Osteoblast (primary cell): ENCODE results near the gene HDAC1. TPM values are rescaled to one million over a fixed set of nuclear protein-coding genes. Genes with fewer than 3 reads are reported as not detected.
"Not testable (repeated sequence)": the region's sequence is repeated elsewhere in the genome, so short reads cannot be mapped to it uniquely, and the experiment has no call there.

Experiments
- DNase-seq: peaks from one replicate; pipeline ENCODE4 v3.0.0; 2011; ENCODE audit warnings: low spot score, mixed read lengths; ENCODE audit not compliant: insufficient read length; ENCODE audit errors: missing footprints
- H2AFZ ChIP-seq: 2 replicates; pipeline ENCODE4 v1.6.0; 2011; ENCODE audit warnings: mild to moderate bottlenecking, low read length
- H3K27ac ChIP-seq: 2 replicates; pipeline ENCODE4 v1.5.1; 2011; ENCODE audit warnings: mild to moderate bottlenecking, low read depth, low read length, moderate library complexity
- H3K27me3 ChIP-seq: 2 replicates; pipeline ENCODE4 v1.6.0; 2012; ENCODE audit warnings: mild to moderate bottlenecking, control low read depth, inconsistent platforms, low read length, moderate library complexity; ENCODE audit not compliant: insufficient read depth
- H3K36me3 ChIP-seq: 2 replicates; pipeline ENCODE4 v1.5.1; 2011; ENCODE audit warnings: mild to moderate bottlenecking, low read length, control low read depth, moderate library complexity; ENCODE audit not compliant: insufficient read depth
- H3K4me1 ChIP-seq: 2 replicates; pipeline ENCODE4 v1.5.1; 2011; ENCODE audit warnings: mild to moderate bottlenecking, low read length, control low read depth, moderate library complexity; ENCODE audit not compliant: insufficient read depth
- H3K4me2 ChIP-seq: 2 replicates; pipeline ENCODE4 v1.6.0; 2011; ENCODE audit warnings: mild to moderate bottlenecking, low read length; ENCODE audit not compliant: insufficient read depth
- H3K4me3 ChIP-seq: fragments of 200-600 bp; sonication (generic); 3 replicates; pipeline ENCODE4 v1.5.1; 2012; ENCODE audit warnings: mild to moderate bottlenecking, low read length, inconsistent platforms; ENCODE audit not compliant: insufficient read depth
- H3K79me2 ChIP-seq: 2 replicates; pipeline ENCODE4 v1.6.0; 2012; ENCODE audit warnings: mild to moderate bottlenecking, low read length, control low read depth, inconsistent platforms; ENCODE audit not compliant: insufficient read depth
- H3K9me3 ChIP-seq: 2 replicates; pipeline ENCODE4 v1.5.1; 2011; ENCODE audit warnings: low read depth, low read length, control low read depth
- H4K20me1 ChIP-seq: 2 replicates; pipeline ENCODE4 v1.6.0; 2012; ENCODE audit warnings: mild to moderate bottlenecking, low read length, control low read depth; ENCODE audit not compliant: insufficient read depth
- total RNA-seq: library from RNA; depleted of rRNA; stranded (reverse); fragments of >200 nt; gene quantifications from 2 replicates; pipeline ENCODE4 v1.2.3, GENCODE V29; 2012
- TF ChIP-seq, protein P1 (sequence below): IDR thresholded peaks from 2 replicates; pipeline ENCODE4 v1.5.1; 2011; ENCODE audit warnings: mild to moderate bottlenecking, low read depth, low read length, moderate library complexity; ENCODE audit errors: extremely low read depth

The HDAC1 gene
- total RNA-seq, 1 donor: 44.5 TPM

DNA sequence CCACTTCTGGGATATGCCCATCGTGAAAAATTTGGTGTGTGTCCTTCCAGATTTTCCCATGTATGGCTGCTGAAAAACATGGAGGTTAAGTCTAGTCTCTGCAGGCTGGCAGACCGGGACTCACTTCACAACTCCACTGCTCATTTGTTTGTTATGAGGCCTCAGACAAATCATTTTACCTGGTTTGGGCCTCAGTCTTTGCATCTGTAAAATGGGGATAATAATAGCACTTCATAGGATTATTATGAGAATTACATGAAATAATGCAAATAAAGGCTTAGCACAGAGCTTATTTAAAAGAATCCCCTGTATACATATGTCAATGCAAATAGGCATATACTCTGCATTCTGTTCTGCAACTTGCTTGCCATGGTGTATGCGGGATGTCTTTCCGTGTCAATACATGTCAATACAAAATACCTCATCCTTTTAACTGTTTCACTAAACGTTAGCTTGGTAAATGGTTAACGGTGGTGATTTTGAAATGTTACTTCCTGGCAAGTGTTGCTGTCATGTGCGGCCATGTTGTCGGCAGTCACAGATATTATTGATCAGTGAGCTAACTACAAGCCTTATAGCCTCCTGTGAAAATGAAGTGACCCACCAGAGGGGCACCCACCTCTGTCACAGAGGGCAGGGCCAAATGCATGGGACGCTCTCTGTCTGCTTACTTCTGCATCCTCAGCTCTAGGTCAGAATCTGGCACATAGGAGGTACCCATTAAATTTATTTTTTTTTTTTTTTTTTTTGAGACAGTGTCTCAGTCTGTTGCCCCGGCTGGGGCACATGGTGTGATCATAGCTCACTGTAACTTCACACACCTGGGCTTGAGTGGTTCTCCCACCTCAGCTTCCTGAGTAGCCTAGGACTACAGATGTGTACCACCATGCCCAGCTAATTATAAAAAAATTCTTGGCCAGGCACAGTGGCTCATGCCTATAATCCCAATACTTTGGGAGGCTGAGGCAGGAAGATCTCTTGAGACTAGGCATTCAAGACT is 36.5 kb upstream of the HDAC1 start:
- no peak for DNase-seq
- Histone ChIP-seq H3K4me1 (no peaks in the 10 kb centered on the region), H3K9me3 (no peaks in the 10 kb centered on the region), H3K27me3 (peaks cover 8% of the 10 kb centered on the region), H3K27ac (no peak overlapping the region), H3K36me3 (no peaks in the 10 kb centered on the region), H2AFZ (no peak overlapping the region), H4K20me1 (no peaks in the 10 kb centered on the region), H3K4me2 (no peak overlapping the region), H3K4me3 (no peak overlapping the region), H3K79me2 (no peaks in the 10 kb centered on the region)
- TF ChIP-seq, protein P1, sequence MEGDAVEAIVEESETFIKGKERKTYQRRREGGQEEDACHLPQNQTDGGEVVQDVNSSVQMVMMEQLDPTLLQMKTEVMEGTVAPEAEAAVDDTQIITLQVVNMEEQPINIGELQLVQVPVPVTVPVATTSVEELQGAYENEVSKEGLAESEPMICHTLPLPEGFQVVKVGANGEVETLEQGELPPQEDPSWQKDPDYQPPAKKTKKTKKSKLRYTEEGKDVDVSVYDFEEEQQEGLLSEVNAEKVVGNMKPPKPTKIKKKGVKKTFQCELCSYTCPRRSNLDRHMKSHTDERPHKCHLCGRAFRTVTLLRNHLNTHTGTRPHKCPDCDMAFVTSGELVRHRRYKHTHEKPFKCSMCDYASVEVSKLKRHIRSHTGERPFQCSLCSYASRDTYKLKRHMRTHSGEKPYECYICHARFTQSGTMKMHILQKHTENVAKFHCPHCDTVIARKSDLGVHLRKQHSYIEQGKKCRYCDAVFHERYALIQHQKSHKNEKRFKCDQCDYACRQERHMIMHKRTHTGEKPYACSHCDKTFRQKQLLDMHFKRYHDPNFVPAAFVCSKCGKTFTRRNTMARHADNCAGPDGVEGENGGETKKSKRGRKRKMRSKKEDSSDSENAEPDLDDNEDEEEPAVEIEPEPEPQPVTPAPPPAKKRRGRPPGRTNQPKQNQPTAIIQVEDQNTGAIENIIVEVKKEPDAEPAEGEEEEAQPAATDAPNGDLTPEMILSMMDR: no peak

DNA sequence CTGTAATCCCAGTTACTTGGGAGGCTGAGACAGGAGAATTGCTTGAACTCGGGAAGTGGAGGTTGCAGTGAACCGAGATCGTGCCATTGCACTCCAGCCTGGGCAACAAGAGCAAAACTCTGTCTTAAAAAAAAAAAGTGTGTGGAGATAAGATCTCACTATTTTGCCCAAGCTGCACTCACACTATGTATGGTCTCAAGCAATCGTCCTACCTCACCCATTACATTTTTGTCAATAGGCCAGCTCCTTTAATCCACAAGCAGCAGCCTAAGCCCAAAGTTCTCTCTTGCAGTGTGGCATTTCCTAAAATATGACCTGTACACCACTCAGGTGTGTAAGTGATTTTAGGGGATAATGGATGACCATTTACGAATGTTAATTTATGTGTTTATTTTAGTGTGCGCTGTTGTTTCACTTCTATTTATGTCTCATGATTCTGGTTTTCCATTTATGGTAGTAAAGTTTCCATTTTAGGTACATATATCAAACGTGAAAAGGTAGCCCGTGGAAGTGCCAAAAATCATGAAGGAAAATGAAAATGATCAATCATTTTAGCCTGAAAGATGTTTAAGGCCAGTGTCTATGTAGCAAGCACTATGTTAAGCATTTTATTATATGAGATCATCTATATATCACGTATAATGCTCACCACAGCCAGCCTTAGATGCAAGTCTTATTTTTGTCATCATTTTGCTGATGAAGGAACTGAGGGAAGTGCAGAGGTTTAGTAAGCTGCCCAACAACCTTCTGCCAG is 35.2 kb upstream of the HDAC1 start:
- Histone ChIP-seq H3K36me3 (no peaks in the 10 kb centered on the region), H3K27ac (no peak overlapping the region), H3K4me1 (no peaks in the 10 kb centered on the region), H3K9me3 (no peaks in the 10 kb centered on the region), H3K79me2 (no peaks in the 10 kb centered on the region), H2AFZ (no peak overlapping the region), H3K27me3 (peaks cover 8% of the 10 kb centered on the region), H3K4me2 (no peak overlapping the region), H3K4me3 (no peak overlapping the region), H4K20me1 (no peaks in the 10 kb centered on the region)
- TF ChIP-seq, protein P1: no peak
- DNase-seq: no peak

DNA sequence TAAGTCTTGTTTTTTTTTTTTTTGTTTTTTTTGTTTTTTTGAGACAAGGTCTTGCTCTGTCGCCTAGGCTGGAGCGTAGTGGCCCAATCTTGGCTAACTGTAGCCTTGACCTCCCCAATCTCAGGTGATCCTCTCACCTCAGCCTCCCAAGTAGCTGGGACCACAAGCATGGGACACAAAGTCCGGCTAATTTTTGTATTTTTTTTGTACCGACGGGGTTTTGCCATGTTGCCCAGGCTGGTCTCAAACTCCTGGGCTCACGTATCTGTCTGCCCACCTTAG is 34.7 kb upstream of the HDAC1 start:
- Histone ChIP-seq H4K20me1 (no peaks in the 10 kb centered on the region), H3K4me2 (no peak overlapping the region), H3K4me1 (no peaks in the 10 kb centered on the region), H3K36me3 (no peaks in the 10 kb centered on the region), H2AFZ (no peak overlapping the region), H3K4me3 (no peak overlapping the region), H3K27me3 (peaks cover 8% of the 10 kb centered on the region), H3K27ac (no peak overlapping the region), H3K79me2 (no peaks in the 10 kb centered on the region), H3K9me3 (no peaks in the 10 kb centered on the region)
- TF ChIP-seq, protein P1: no peak
- DNase-seq: no peak

DNA sequence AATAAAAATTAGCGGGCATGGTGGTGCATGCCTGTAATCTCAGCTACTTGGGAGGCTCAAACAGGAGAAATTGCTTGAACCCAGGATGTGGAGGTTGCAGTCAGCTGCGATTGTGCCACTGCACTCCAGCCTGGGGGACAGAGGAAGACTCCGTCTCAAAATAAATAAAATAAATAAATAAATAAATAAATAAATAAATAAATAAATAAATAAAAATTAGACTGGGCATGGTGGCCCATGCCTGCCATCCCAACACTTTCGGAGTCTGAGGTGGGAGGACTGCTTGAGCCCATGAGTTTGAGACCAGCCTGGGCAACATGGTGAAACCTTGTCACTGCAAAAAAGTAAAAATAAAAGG is 28.7 kb upstream of the HDAC1 start:
- H3K79me2 ChIP-seq, H3K27me3 ChIP-seq, H3K4me3 ChIP-seq, H3K4me2 ChIP-seq, H3K9me3 ChIP-seq, H4K20me1 ChIP-seq, DNase-seq, H3K4me1 ChIP-seq, H3K36me3 ChIP-seq, H2AFZ ChIP-seq, H3K27ac ChIP-seq: not testable (repeated sequence)
